ENCODE measurements around the gene CTSG.
A peak's percentile ranks its signal among the peaks of the same experiment; 100 is the strongest.

The CTSG gene

DNA sequence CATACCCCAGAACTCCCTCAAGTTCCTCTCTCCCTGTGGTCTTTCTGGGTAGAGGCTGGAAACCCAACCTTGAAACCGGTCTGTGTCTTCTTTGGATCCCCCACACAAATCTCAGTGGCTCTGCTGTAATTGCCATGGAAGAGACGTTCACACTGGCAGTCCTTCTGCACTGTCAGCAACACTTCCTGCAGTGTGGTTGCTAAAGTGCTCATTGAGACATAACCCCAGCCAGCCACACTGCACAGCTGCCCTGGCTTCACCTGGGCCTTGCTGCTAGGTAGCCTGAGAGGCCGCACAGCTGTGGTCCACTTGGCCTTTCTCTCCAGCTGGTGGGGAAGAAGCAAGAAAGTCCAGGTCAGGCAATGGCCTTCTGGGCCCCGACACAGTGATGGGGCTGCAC lies 31.0 kb upstream of the CTSG start:
- no peaks in the 10 kb centered on the region for H4K20me1 ChIP-seq (ENCODE audit: insufficient read depth, low read length)
- no peaks in the 10 kb centered on the region for H3K36me3 ChIP-seq (ENCODE audit: insufficient read depth, low read length)
- no peak overlapping the region for H3K9ac ChIP-seq (ENCODE audit: low read length)
- no peaks in the 10 kb centered on the region for H3K9me3 ChIP-seq (ENCODE audit: low read length)
- H3K27me3 ChIP-seq (ENCODE audit: insufficient read depth, low read length), result no peaks in the 10 kb centered on the region
- no peak overlapping the region for H3K27ac ChIP-seq (ENCODE audit: low read depth, low read length, poor library complexity, severe bottlenecking)
- no peak overlapping the region for H3K4me3 ChIP-seq (ENCODE audit: low read depth, low read length, poor library complexity, severe bottlenecking)
- no peaks in the 10 kb centered on the region for H3F3A ChIP-seq (ENCODE audit: insufficient read depth, low read length)
- no peaks in the 10 kb centered on the region for H3K9me2 ChIP-seq (ENCODE audit: low read depth, low read length)
- H3K79me2 ChIP-seq (ENCODE audit: insufficient read depth, low read length), result no peaks in the 10 kb centered on the region
- TF ChIP-seq, protein P1, sequence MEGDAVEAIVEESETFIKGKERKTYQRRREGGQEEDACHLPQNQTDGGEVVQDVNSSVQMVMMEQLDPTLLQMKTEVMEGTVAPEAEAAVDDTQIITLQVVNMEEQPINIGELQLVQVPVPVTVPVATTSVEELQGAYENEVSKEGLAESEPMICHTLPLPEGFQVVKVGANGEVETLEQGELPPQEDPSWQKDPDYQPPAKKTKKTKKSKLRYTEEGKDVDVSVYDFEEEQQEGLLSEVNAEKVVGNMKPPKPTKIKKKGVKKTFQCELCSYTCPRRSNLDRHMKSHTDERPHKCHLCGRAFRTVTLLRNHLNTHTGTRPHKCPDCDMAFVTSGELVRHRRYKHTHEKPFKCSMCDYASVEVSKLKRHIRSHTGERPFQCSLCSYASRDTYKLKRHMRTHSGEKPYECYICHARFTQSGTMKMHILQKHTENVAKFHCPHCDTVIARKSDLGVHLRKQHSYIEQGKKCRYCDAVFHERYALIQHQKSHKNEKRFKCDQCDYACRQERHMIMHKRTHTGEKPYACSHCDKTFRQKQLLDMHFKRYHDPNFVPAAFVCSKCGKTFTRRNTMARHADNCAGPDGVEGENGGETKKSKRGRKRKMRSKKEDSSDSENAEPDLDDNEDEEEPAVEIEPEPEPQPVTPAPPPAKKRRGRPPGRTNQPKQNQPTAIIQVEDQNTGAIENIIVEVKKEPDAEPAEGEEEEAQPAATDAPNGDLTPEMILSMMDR (IDR thresholded peaks at IDR 0.05; ENCODE audit: low read length), result no peak
- no peak for TF ChIP-seq EZH2 (IDR thresholded peaks at IDR 0.05; ENCODE audit: borderline replicate concordance, low read length)
- H2AFZ ChIP-seq (ENCODE audit: low read length), result no peak overlapping the region
- H3K4me2 ChIP-seq (ENCODE audit: low read length), result no peak overlapping the region
- no peaks in the 10 kb centered on the region for H3K4me1 ChIP-seq (ENCODE audit: insufficient read depth, low read length, severe bottlenecking)

DNA sequence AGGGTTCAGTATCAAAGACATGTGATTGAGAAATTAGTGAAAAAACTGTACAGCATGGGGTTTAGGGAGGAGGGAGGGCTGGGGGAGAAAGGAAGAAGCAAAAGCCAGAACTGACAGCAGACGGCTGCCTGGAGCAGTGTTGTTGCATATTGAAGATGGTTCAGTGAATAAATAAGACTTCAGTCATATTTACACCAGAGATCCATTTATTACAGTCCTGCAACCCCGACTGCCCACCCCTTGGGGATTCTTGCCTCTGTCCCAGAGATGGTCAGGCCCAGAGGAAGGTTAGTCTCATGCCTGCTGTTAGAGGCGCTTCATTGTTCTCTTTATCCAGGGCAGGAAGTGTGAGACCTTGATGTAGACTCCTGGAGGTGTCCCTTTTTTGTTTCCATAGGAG lies 30.2 kb upstream of the CTSG start:
- no peaks in the 10 kb centered on the region for H3K27me3 ChIP-seq (ENCODE audit: insufficient read depth, low read length)
- no peaks in the 10 kb centered on the region for H3K36me3 ChIP-seq (ENCODE audit: insufficient read depth, low read length)
- H3K9ac ChIP-seq (ENCODE audit: low read length), result no peak overlapping the region
- H3K4me1 ChIP-seq (ENCODE audit: insufficient read depth, low read length, severe bottlenecking), result no peaks in the 10 kb centered on the region
- no peak overlapping the region for H2AFZ ChIP-seq (ENCODE audit: low read length)
- no peak overlapping the region for H3K27ac ChIP-seq (ENCODE audit: low read depth, low read length, poor library complexity, severe bottlenecking)
- no peaks in the 10 kb centered on the region for H4K20me1 ChIP-seq (ENCODE audit: insufficient read depth, low read length)
- H3K9me3 ChIP-seq (ENCODE audit: low read length), result no peaks in the 10 kb centered on the region
- no peaks in the 10 kb centered on the region for H3F3A ChIP-seq (ENCODE audit: insufficient read depth, low read length)
- no peak overlapping the region for H3K4me3 ChIP-seq (ENCODE audit: low read depth, low read length, poor library complexity, severe bottlenecking)
- H3K9me2 ChIP-seq (ENCODE audit: low read depth, low read length), result no peaks in the 10 kb centered on the region
- TF ChIP-seq EZH2 (IDR thresholded peaks at IDR 0.05; ENCODE audit: borderline replicate concordance, low read length), result no peak
- H3K79me2 ChIP-seq (ENCODE audit: insufficient read depth, low read length), result no peaks in the 10 kb centered on the region
- H3K4me2 ChIP-seq (ENCODE audit: low read length), result no peak overlapping the region

DNA sequence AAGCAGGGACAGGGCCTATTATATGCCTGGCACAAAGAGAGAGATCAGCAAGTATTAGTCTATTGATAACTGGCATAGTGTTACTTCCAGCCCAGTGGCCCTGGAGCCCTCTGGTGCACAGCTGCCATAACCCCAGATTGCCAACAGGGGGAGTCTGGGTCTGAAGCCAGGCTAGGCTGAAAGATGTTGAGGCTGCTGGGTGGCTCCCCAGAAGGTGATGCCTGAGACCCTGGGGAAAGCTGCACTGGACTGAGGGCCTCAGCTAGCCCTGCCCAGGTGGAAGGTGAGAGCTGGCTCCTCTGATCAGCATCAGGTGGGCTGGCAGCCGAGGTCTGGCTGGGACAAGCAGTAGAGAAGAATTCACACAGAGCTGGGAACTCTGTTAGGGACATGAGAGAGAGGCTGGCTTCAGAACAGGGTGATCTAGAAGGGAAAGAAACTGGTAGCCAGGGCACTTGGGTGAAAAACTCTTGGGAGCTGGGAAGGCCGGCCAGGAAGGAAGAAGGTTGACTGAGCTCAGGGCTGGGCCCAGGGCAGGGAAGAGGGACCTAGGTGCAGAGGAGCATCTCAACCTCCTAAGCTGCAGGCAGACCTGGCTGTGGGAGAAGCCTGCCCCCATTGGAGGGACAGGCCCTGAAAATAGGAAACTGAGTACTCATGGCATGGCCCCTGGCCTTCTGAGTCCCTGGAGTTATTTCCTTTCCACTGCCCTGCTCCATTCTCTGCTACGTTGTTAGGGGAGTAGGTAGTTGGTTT lies 29.6 kb upstream of the CTSG start:
- H3K27me3 ChIP-seq (ENCODE audit: insufficient read depth, low read length), result no peaks in the 10 kb centered on the region
- H2AFZ ChIP-seq (ENCODE audit: low read length), result no peak overlapping the region

More for the DNA sequence above, 29.6 kb upstream of the CTSG start:
- H3K4me2 ChIP-seq (ENCODE audit: low read length), result no peak overlapping the region
- no peak overlapping the region for H3K9ac ChIP-seq (ENCODE audit: low read length)
- no peak overlapping the region for H3K27ac ChIP-seq (ENCODE audit: low read depth, low read length, poor library complexity, severe bottlenecking)
- H3K79me2 ChIP-seq (ENCODE audit: insufficient read depth, low read length), result no peaks in the 10 kb centered on the region
- no peaks in the 10 kb centered on the region for H3K4me1 ChIP-seq (ENCODE audit: insufficient read depth, low read length, severe bottlenecking)
- no peaks in the 10 kb centered on the region for H3K9me2 ChIP-seq (ENCODE audit: low read depth, low read length)
- no peaks in the 10 kb centered on the region for H3K36me3 ChIP-seq (ENCODE audit: insufficient read depth, low read length)
- H3K9me3 ChIP-seq (ENCODE audit: low read length), result no peaks in the 10 kb centered on the region
- H3F3A ChIP-seq (ENCODE audit: insufficient read depth, low read length), result no peaks in the 10 kb centered on the region
- TF ChIP-seq, protein P1 (IDR thresholded peaks at IDR 0.05; ENCODE audit: low read length), result peak; percentile 71
- no peak for TF ChIP-seq EZH2 (IDR thresholded peaks at IDR 0.05; ENCODE audit: borderline replicate concordance, low read length)
- H3K4me3 ChIP-seq (ENCODE audit: low read depth, low read length, poor library complexity, severe bottlenecking), result no peak overlapping the region
- no peaks in the 10 kb centered on the region for H4K20me1 ChIP-seq (ENCODE audit: insufficient read depth, low read length)

Data from OCI-LY1 (cell line).